Loucy (cell line): ENCODE data around the gene RBFOX2.

ENCODE experiments used
- EZH2phosphoT487 ChIP-seq: fragments of 200-600 bp; IDR thresholded peaks from 2 replicates; pipeline ENCODE4 v1.6.1; 2018; ENCODE audit warnings: antibody characterized with exemption, mild to moderate bottlenecking, moderate library complexity, borderline replicate concordance
- TF ChIP-seq, protein P1 (sequence below): fragments of 200-600 bp; sonication (generic); conservative IDR thresholded peaks from 2 replicates; pipeline ENCODE4 v1.5.1; 2014; ENCODE audit warnings: mild to moderate bottlenecking, antibody characterized with exemption, low read length

GRCh38 chr22:35977136-35977535, 51.5 kb downstream of the RBFOX2 start:
- TF ChIP-seq, protein P1, sequence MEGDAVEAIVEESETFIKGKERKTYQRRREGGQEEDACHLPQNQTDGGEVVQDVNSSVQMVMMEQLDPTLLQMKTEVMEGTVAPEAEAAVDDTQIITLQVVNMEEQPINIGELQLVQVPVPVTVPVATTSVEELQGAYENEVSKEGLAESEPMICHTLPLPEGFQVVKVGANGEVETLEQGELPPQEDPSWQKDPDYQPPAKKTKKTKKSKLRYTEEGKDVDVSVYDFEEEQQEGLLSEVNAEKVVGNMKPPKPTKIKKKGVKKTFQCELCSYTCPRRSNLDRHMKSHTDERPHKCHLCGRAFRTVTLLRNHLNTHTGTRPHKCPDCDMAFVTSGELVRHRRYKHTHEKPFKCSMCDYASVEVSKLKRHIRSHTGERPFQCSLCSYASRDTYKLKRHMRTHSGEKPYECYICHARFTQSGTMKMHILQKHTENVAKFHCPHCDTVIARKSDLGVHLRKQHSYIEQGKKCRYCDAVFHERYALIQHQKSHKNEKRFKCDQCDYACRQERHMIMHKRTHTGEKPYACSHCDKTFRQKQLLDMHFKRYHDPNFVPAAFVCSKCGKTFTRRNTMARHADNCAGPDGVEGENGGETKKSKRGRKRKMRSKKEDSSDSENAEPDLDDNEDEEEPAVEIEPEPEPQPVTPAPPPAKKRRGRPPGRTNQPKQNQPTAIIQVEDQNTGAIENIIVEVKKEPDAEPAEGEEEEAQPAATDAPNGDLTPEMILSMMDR: no peak
- TF ChIP-seq EZH2phosphoT487: no peak
